GM21528 (cell line): Measurements from ENCODE around the gene DIS3L2.
"Not testable (repeated sequence)": the region's sequence is repeated elsewhere in the genome, so short reads cannot be mapped to it uniquely, and the experiment has no call there.

Source experiments
- ATAC-seq: cut with Tn5 transposase; IDR thresholded peaks from one replicate; pipeline ENCODE4 v1.9.1; 2021; ENCODE audit warnings: mild to moderate bottlenecking, moderate library complexity; ENCODE audit not compliant: unreplicated experiment, low FRiP score

DIS3L2 gene

DNA sequence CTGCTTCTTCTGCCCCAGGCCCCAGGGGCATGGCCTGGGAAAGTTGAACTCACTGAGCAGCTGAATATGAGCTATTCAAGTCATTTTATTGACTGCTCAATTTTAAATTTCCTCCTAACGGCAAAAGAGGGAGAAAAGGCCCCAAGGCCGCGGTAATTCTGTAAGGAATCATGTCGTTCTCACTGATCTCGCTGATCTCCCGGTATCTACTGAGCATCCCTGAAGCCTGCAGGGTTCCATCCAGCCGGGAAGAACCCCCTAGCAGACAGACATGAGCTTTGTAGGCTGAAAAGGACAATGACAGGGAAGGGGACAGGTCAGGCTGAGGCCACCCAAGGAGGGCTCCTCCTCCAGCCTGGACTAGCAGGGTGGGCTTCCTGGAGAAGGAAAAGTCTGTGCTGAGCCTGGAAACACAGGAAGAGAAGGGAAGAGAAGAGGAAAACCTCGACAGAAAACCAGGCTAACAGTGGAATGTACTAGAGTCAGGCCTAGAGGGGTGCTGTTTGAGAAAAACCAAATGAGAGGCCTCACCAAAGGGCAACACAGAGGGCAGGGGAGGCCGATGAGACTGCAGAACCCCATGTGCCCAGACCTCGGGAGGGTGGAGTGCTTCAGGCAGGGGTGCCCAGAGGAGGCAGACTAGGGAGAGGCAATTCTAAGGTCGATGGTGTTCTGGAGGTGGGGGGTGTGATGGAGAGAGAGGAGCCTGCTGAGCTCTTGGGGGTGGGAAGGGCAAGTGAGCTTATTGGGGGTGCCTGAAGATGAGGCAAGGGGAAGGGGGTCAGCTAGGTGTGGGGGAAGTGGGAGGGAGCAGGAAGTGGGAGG lies 32.4 kb upstream of the DIS3L2 start:
- no peak for ATAC-seq

- no peak for ATAC-seq
Observed at GRCh38 chr2:231929961-231930592, 31.4 kb upstream of the DIS3L2 start.

- no peak for ATAC-seq
Observed at GRCh38 chr2:231930593-231931281, 30.8 kb upstream of the DIS3L2 start.

GRCh38 chr2:231931481-231931915 lies 30.0 kb upstream of the DIS3L2 start:
- ATAC-seq = no peak

- ATAC-seq = no peak
Observed at GRCh38 chr2:231932711-231932970, 28.9 kb upstream of the DIS3L2 start.

DNA sequence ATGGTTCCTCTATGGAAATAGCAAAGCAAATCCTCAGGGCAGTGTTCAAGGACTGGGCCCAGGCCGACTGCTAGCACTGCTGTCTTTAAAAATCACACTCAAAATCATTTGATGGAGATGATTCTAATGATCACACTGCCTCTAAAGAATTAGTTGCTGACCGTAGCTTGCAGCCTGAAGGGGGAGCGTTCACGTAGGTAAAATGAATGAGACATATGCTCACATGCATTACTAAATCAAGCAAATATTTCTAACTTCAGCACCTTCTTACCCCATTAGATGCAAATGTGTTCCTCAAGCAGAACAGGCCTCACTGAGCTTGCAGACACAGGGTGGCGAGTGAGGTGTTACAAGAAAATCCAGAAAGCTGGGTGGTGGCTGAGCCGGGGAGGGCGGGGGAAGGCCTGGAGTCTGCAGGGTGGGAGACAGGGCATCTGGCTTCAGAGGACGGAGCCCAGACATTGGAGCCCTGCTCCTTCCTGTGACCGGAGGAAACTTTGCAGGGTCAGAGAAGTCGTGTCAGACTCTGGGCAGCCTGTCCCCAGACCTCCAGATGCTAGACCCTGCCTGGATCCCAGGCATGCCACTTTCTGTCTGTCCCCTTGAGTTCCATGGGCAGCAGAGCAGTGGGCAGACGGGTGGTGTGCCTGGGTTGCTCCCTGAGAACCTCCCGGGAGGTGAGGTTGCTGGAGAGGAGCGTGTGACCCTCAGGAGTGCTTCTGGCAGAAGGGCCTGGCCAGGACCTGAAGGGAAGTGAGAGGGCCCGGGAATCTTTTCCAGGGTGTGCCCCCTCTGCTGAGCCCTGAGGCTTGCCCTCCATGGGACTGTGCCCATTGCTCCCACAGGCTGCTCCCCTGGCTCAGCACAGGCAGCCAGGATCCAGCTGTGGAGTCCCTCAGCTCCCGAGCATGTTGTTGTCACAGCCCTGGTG lies 28.3 kb upstream of the DIS3L2 start:
- no peak for ATAC-seq

DNA sequence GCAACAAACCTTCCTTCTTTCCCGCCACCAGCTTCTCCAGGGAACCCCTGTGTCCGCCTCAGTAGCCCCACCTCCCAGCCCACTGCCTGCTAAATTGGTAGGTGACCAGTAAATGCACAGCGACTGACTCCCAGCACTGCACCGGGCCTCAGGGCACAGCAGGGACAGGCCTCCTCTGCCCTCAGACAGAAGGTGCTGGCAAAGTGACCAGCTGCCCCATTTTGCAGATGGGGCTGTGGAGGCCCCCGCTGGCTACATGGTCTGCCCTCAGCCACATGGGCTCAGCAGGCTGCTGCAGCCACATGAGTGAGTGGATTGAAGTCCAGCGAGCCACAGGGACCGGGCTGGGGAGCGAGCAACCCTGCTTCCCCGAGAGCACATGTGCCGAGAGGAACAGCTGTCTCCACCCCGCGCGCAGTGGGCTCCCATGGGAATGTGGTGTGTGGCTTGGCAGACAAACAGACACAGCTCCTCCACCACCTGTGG lies 27.6 kb upstream of the DIS3L2 start:
- ATAC-seq = no peak

DNA sequence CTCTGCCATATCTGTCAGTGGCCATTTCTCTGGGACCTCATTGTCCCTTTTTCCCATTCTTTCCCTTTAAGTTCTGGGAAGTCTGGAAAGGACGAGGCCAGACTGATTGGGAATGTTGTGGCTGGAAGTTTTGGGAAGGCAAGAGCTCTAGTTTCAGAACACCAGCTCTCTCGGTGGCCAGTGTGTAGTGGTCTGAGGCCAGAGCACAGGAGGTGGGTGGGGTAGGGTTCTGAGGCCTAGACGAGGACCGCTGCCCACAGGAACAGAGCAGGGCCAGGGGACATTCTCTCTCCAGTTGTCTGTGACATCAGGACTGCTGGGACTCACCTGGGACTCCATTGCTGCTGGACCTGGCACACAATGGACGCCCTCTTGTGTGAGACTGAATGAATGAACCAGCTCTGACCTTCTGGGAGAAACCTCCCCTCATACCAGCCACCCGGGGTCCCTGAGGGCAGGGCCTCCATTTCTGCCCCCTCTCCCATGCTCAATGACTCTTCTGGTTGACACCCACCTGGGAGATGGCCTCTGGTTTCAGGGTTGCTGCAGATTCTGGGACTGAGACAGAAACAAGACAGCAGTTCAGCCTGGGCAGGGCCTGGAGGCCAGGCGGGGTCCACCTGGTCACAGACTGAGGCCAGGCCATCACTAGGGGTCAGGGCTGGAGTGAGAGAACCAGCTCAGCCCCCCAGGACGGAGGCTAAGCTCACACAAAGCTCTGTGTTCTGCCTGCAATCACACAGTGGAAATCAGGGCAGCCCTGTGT lies 26.9 kb upstream of the DIS3L2 start:
- no peak for ATAC-seq

- ATAC-seq = no peak
Observed at GRCh38 chr2:231935207-231935524, 26.3 kb upstream of the DIS3L2 start.

- ATAC-seq = no peak
Observed at GRCh38 chr2:231935815-231936214, 25.7 kb upstream of the DIS3L2 start.

DNA sequence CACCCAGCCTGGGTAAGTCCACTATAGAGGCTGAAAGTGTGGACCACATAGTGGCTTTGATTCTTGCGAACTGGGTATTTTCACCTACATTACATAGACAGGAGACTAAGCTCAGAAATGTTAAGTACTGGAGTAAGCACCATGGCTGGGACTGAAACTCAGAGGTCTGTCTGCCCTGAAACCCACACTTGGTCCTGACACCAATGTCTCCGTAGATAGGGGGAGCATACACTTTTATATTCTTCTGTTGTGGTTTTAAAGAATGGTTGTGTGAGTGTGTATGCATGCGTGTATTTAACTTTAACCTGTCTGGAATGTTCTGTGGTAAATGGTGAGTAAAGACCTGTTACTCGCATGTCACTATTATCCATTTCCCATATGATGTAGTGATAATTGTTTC lies 25.0 kb upstream of the DIS3L2 start:
- ATAC-seq = no peak

DNA sequence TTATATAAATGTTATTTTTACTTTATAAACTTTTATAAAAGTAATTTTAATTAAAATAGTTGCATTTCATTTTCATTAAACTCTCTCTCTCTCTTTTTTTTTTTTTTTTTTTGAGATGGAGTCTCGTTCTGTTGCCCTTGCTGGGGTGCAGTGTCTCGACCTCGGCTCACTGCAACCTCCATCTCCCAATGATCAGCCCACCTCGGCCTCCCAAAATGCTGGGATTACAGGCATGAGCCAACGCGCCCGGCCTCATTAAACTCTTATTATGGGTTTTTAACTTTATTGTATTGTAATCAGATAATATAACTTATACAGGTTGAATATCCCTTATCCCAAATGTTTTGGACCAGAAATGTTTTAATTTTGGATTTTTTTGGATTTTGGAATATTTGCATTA lies 24.5 kb upstream of the DIS3L2 start:
- no peak for ATAC-seq

DNA sequence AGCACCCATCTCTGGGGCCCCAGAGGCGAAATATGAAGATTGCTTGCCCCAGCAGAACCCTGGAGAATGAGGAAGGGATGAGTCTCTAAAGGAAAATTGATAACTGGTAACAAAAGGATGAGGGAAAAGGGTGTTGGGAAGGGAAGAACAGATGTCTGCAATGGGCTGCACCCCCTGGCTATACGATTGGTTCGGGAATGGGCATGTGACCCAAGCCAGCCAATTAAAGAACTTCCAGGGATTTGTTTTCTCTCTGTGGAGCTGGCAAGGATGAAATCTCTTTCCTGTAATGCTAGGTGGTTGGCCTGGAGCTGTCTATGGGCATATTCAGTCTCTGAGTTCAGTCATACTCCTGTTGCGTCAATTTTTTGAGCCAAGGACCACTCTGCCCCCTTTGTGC lies 22.5 kb upstream of the DIS3L2 start:
- no peak for ATAC-seq

- ATAC-seq = no peak
Observed at GRCh38 chr2:231940795-231941194, 20.7 kb upstream of the DIS3L2 start.

DNA sequence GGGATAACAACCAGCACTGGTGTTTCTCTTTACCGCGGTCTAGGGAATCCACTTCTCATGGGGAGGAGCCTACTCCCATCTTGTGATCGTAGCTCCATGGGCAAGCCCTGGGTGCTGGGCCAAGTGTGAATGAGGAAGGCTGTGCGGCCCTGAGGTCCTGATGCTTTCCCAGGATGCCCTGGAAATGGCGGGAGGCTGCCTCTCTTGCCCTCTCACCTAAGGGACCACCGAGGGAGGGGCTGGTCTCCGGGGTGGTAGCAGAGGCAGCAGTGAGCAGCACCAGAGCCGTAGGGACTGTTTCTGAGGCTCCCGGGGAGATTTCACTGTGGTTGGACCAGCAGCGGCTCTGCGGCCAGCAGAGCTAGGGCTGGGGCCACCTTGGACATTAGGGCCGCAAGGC lies 19.8 kb upstream of the DIS3L2 start:
- ATAC-seq = no peak

DNA sequence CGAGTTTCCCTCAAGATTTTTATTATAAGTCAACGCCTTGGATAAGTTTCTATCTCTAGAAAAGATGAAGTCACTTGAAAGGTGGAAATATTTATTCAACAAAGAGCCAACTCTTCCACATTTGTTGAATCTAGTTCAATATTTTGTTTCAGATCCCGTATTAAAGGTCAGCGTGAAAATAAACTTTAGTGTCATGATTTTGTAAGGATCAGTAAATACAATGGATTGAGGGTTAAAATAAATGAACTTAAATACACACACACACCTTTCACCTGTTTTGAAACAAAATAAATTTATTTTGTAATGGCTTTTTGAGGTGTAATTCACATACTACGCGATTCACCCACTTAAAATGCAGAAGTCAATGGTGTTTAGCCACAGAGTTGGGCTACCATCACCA lies 19.3 kb upstream of the DIS3L2 start:
- no peak for ATAC-seq

- ATAC-seq = no peak
Observed at GRCh38 chr2:231946241-231946814, 15.2 kb upstream of the DIS3L2 start.

DNA sequence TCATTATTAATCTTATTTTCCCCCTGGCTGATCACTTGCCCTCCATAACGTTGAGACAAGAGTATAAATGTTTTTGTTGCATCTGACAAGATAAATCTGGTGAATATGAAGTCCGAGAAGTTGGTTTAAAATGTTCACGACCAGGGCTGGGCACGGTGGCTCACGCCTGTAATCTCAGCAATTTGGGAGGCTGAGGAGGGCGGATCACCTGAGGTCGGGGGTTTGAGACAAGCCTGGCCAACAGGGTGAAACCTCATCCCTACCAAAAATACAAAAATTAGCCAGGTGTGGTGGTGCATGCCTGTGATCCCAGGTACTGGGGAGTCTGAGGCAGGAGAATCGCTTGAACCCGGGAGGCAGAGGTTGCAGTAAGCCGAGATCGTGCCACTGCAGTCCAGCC lies 14.4 kb upstream of the DIS3L2 start:
- ATAC-seq = not testable (repeated sequence)

- ATAC-seq = no peak
Observed at GRCh38 chr2:231947694-231948093, 13.8 kb upstream of the DIS3L2 start.
